ENCODE data around the gene SERPINB10. TPM values are rescaled to one million over a fixed set of nuclear protein-coding genes. Genes with fewer than 3 reads are reported as not detected.

The SERPINB10 gene
- total RNA-seq, 1 donor from 2014 or later: not detected

DNA sequence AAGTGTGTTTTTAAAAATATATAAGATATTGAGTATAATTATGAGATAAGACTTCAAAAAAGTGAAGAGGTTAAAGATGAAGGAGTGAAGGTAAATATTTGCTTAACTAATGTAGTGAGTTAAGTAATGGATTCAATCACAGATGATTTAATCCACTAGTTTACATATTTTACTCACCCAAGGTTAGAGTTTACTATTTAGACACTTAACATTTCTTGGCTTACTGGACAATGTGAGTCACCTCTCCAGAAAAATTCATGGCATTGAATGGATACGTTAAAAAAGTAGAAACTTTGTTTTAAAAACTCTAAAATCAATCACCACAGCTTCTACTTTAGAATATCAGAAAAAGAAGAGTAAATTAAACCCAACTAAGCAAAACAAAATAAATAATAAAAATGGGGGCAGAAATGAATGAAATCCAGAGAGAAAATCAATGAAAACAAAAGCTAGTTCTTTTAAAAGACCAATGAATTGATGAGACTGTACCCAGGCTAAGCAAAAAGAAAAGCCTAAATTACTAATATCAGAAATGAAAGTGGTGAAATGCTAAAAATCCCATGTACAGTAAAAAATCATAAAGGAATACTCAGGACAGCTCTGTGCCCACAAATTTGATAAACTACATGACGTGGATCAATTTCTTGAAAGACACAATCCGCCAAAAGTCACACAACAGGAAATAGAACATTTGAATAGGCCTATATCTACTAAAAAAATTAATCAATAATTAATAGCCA is 39.5 kb downstream of the SERPINB10 start:
- no peak for DNase-seq (ENCODE audit: low read depth in 2 of 2)

GRCh38 chr18:63949068-63949737 is 41.4 kb downstream of the SERPINB10 start, which contains the start of gene HMSD:
Gene HMSD, plus strand, starts transcription at chr18:63949301. Its CDS starts 4,155 bp downstream, at chr18:63953456.
- DNase-seq (ENCODE audit: low read depth in 2 of 2): peak in 1 of 2 donors; percentile 36

DNA sequence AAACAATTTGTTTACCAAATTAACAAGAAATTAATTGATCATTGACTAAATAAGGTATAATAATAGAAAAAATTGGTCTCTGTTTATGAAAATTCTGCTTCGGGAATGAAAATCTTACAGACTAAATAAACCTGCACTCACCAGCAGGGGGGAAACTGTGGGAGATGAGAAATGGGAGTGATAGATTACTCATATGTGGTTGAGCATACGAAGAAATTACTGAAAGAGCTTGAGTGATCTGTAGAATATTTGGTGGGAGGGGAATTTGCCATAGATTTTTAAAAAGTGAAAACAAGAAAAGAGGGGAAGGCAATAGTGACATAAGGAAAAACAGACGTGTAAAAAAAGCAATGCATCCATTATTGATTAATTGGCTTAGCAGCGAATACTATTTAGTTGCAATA is 43.5 kb downstream of the SERPINB10 start:
- peak in 1 of 2 donors; percentile 33 for DNase-seq (ENCODE audit: low read depth in 2 of 2)

- no peak for DNase-seq (ENCODE audit: low read depth in 2 of 2)
Observed at GRCh38 chr18:63953811-63954210, 46.1 kb downstream of the SERPINB10 start.

DNA sequence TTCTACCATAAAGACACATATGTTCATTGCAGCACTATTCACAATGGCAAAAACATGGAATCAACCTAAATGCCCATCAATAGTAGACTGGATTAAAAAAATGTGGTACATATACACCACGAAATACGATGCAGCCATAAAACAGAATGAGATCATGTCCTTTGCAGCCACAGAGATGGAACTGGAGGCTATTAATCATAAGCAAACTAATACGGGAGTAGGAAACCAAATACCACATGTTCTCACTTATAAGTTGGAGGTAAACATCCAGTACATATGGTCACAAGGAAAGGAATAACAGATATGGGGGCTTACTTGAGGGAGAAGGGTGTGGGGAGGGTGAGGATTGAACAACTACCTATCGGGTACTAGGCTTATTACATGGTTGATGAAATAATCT is 49.0 kb downstream of the SERPINB10 start:
- no peak for DNase-seq (ENCODE audit: low read depth in 2 of 2)

DNA sequence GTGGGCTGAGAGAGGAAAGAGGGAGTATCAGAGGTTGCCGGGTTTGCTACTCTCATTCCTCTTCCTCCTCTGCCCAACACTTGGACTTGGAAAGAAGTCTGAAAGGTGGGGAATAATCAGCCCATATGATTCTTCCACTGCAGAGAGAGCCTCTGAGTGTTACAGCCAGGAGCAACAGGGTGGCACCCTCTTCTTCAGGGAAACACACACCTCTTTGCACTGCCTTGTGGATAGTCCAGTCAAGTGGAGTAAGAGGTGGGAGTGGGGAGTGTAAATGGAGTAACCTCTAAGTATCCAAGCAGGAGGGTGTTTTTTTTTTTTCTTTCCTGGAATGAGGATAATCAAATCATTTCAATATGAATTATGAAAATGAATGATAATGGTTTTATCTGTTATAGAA is 53.1 kb downstream of the SERPINB10 start:
- DNase-seq (ENCODE audit: low read depth in 2 of 2): no peak

GRCh38 chr18:63961435-63961980 is 53.8 kb downstream of the SERPINB10 start:
- DNase-seq (ENCODE audit: low read depth in 2 of 2): no peak

GRCh38 chr18:63962137-63962536 is 54.4 kb downstream of the SERPINB10 start:
- DNase-seq (ENCODE audit: low read depth in 2 of 2): peak in 1 of 2 donors; percentile 33

DNA sequence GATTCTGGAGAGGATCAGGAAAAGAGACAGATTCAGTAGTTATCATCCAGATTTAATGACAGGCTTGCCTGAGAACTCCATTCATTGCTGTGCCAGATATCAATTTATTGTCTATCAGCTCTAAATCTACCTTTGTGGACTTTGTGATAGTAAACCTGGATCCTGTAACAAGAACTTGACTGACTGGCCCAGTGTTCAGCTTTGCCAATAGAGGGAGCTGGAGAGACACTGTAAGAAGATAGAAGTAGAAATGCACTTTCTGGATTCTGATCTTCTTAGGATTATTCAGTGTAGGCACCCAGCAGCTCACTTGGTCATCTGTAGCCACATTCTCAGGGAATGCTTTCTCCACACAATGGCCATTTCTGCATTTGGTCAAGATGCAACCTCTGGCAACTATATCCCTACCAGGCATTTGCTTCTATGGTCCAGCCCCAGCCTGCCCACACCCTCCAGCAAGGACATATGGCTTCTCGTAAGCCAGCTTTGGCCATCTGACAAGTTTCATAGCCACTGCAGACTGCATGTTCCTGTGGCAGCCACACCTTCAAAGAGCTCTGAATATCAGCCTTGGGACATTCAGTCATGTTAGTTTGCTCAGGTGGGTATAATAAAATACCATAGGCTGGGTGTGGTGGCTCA is 56.0 kb downstream of the SERPINB10 start:
- DNase-seq (ENCODE audit: low read depth in 2 of 2): peak; percentile 69 to 74

- no peak for DNase-seq (ENCODE audit: low read depth in 2 of 2)
Observed at GRCh38 chr18:63964908-63965307, 57.1 kb downstream of the SERPINB10 start.

DNA sequence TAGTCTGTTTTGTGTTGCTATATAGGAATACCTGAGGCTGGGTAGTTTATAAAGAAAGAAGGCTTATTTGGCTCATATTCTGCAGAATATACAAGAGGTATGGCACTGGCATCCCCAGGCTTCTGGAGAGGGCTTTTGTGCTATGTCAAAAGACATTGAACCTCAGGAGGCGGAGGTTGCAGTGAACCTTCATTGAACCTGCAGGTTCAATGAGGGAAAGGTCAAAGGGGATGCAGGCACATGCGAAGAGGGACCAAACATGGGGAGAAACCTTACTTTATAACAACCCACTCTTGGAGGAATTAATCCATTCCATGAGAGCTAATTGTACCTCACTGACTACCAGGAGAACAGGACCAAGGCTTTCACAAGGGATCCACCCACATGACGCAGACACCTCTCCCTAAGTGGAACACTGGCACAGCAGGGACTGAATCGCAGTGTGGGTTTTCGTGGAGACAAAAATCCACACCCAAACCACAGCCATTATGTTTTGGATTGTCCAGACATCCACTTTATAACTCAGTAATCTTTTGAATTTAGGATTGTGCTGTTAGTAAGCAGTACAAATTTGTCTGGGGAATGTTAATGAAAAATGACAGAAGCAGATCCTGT is 58.1 kb downstream of the SERPINB10 start:
- no peak for DNase-seq (ENCODE audit: low read depth in 2 of 2)

- DNase-seq (ENCODE audit: low read depth in 2 of 2): peak; percentile 87 to 91
Observed at GRCh38 chr18:63969942-63970808, 62.4 kb downstream of the SERPINB10 start, which contains the start of gene SERPINB8. Gene SERPINB8, plus strand, starts transcription at chr18:63970081. Its CDS starts 8,228 bp downstream, at chr18:63978309.

GRCh38 chr18:63970809-63971205 is 63.0 kb downstream of the SERPINB10 start:
- peak; percentile 6 to 20 for DNase-seq (ENCODE audit: low read depth in 2 of 2)

- DNase-seq (ENCODE audit: low read depth in 2 of 2): no peak
Observed at GRCh38 chr18:63971320-63972001, 63.7 kb downstream of the SERPINB10 start.

- no peak for DNase-seq (ENCODE audit: low read depth in 2 of 2)
Observed at GRCh38 chr18:63972002-63972376, 64.2 kb downstream of the SERPINB10 start.

DNA sequence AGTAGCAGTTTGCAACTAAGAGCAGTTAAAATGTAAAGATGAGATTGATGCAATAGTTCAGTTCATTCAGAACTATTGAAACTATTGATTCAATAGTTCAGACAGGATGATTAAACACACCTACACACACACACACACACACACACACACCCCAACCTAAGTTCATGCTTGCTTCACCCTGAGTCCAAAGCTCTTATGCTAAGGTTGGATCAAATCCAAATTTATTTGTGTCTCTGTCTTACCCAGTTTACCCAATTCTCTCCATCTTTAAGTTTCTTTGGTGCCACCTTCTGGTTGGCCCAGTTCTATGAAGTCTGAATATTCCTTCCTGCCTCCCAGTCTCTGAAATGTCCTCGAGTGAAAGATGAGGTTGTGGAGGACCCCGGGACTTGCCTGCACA is 67.2 kb downstream of the SERPINB10 start:
- peak in 1 of 2 donors; percentile 27 for DNase-seq (ENCODE audit: low read depth in 2 of 2)

GRCh38 chr18:63975628-63976027 is 67.9 kb downstream of the SERPINB10 start:
- DNase-seq (ENCODE audit: low read depth in 2 of 2): no peak

- DNase-seq (ENCODE audit: low read depth in 2 of 2): no peak
Observed at GRCh38 chr18:63977040-63977439, 69.3 kb downstream of the SERPINB10 start.

DNA sequence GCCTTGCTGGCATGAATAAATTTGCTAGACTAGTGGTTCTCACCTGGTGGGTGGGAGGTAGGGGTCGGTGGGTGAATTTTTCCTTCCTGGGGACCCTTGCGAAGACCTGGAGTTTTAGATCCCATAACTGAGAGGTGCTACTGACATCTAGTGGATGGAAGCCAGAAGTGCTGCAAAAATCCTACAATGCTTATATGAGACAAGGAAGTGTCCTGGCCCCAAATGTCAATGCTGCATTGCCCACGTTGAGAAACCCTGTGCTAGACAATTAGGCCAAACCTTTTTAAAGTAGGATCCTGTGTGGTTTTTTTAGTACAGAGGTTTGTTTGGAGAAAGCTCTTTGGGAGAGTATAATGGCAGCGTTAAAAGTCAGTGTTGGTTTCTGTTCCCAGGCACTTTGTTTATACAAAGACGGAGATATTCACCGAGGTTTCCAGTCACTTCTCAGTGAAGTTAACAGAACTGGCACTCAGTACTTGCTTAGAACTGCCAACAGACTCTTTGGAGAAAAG is 71.7 kb downstream of the SERPINB10 start:
- DNase-seq (ENCODE audit: low read depth in 2 of 2): peak; percentile 68 to 78

DNA sequence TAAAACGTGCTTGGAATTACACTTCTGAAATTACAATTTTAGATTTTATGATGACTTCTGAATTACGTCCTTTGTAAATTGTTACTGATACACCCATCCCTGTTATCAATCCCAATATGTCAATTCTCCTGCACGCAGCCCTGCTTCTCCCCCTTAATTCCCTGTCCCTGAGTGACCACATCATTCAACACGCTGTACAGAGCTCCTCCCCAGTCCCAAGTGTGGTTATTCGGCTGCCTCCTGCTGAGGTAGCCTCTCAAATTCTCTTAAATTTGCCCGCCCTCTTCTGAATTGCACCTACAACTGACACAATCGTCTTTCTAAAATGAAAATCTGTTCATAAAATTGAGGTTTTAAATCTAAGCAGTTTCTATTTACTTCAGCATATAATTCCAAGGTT is 72.3 kb downstream of the SERPINB10 start:
- DNase-seq (ENCODE audit: low read depth in 2 of 2): no peak

All from lung microvascular endothelial cell (primary cell).